GM10266 (cell line): ENCODE measurements around the gene RAB3B.
"Not testable (repeated sequence)": the region's sequence is repeated elsewhere in the genome, so short reads cannot be mapped to it uniquely, and the experiment has no call there.

Experiments
- DNase-seq: peaks from one replicate; pipeline ENCODE4 v3.0.0; 2012; ENCODE audit errors: extremely low spot score
- CTCF ChIP-seq: IDR thresholded peaks from 2 replicates; pipeline ENCODE4 v1.5.1; 2012; ENCODE audit warnings: mild to moderate bottlenecking, low read depth; ENCODE audit not compliant: control insufficient read depth, insufficient read depth; ENCODE audit errors: missing control alignments

The RAB3B gene

GRCh38 chr1:51907079-51907702, 83.3 kb downstream of the RAB3B start:
- DNase-seq: no peak
- no peak for TF ChIP-seq CTCF

DNA sequence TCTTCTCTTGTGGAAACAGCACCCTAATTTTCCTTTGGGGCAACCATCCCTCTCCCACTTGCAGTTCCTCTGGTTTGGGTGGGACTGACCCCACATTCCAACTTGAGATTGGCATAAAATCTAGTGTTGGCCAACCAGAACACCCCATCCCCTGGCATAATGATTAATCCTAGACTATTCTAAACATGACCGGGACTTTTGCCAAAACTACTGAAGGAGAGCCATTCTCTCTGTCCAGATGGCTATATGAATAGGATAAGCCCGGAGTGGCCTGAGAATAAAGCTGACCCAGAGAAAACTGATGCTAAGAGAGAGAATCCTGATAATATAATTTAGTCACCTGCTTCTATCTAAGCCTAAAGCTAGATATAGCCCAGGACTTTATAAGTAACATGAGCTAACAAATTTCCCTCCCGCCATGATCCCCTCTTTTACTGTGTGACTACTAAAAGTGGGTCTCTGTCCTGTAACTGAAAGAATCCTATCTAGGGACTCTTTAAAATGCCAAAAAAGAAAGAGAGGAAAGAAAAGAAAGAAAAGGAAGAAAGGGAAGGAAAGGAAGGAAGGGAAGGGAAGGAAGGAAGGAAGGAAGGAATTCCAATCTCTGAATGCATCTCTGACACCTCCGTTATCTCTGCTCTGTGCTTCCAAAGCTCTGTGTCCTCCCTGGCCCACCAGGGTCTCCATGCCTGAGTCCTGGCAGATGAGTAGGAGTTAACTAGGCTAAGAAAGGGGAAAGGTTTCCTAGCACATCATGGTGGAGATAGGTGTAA, 84.0 kb downstream of the RAB3B start:
- DNase-seq: no peak
- TF ChIP-seq CTCF: no peak

DNA sequence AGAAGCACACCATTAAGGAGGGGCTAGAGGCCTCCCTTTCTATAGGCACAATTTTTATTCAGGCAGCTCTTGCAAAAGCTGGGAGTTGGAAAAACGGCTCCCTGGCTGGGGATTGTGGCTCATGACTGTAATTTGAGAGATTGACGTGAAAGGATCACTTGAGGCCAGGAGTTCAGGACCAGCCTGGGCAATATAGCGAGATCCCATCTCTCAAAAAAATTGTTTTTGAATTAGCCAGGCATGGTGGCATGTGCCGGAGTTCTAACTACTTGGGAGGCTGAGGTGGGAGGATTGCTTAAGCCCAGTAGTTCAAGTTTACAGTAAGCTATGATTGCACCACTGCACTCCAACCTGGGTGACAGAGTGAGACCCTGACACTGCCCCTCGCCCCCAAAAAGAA, 88.0 kb downstream of the RAB3B start:
- DNase-seq: no peak
- TF ChIP-seq CTCF: no peak

GRCh38 chr1:51901151-51901550, 89.3 kb downstream of the RAB3B start:
- TF ChIP-seq CTCF: no peak
- no peak for DNase-seq

DNA sequence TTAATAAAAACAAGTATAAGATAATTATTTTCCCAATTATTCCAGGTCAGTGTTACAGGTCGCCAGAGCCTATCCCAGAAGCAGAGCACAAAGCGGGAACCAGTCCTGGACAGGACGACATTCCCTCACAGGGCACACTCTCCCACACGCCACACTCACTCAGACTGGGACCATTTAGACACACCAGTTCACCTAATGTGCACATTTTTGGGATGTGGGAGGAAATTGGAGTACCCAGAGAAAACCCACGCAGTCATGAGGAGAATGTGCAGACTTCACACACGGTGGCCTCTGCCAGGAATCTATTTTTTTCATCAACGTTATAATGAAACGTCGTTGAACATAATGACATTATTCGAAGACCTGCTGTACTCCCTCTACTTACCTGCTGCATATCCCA, 91.5 kb downstream of the RAB3B start:
- no peak for TF ChIP-seq CTCF
- DNase-seq: no peak

DNA sequence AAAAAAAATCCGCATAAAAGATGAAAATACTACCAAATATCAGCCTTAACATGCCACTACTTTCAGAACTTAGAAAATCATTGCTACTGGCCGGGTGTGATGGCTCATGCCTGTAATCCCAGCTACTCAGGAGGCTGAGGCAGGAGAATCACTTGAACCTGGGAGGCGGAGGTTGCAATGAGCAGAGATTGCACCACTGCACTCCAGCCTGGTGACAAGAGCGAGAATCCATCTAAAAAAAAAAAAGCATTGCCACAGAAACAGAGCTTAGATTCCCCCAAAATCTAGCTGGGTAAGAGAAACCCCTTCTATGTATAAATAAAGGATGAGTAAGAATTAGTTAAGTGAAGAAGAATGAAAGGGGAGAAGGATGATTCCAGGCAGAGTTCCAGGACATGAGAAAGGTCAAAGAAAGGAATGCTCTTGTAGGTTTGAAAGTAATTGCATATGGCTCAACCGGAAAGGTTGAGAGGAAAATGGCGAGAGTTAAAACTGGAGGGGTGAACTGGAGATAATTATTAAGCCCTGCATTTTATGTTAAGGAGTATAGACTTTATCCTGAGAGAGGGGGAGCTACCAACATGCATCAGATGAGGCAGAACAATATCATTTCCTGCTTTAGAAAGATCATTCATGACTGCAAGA, 92.3 kb downstream of the RAB3B start:
- TF ChIP-seq CTCF: no peak
- DNase-seq: no peak

GRCh38 chr1:51897699-51898031, 92.8 kb downstream of the RAB3B start:
- no peak for DNase-seq
- TF ChIP-seq CTCF: no peak

GRCh38 chr1:51894748-51895147, 95.8 kb downstream of the RAB3B start:
- DNase-seq: not testable (repeated sequence)
